Panc1 (cell line): ENCODE data around the gene SESTD1.

Source experiments
- REST ChIP-seq, 2 experiments: IDR thresholded peaks; 2 replicates each; pipeline ENCODE4 v1.6.1; 2011 to 2012; ENCODE audit warnings: low read depth in 2 of 2, control low read depth in 1 of 2, low read length in 1 of 2, mild to moderate bottlenecking in 1 of 2, moderate library complexity in 1 of 2; ENCODE audit not compliant: insufficient read depth in 1 of 2
- TF ChIP-seq, protein P1 (sequence below): fragments of 450-650 bp; IDR thresholded peaks from 2 replicates; pipeline ENCODE4 v1.5.1; 2017; ENCODE audit warnings: mild to moderate bottlenecking

GRCh38 chr2:179235463-179236108 lies 29.0 kb downstream of the SESTD1 start:
- TF ChIP-seq, protein P1, sequence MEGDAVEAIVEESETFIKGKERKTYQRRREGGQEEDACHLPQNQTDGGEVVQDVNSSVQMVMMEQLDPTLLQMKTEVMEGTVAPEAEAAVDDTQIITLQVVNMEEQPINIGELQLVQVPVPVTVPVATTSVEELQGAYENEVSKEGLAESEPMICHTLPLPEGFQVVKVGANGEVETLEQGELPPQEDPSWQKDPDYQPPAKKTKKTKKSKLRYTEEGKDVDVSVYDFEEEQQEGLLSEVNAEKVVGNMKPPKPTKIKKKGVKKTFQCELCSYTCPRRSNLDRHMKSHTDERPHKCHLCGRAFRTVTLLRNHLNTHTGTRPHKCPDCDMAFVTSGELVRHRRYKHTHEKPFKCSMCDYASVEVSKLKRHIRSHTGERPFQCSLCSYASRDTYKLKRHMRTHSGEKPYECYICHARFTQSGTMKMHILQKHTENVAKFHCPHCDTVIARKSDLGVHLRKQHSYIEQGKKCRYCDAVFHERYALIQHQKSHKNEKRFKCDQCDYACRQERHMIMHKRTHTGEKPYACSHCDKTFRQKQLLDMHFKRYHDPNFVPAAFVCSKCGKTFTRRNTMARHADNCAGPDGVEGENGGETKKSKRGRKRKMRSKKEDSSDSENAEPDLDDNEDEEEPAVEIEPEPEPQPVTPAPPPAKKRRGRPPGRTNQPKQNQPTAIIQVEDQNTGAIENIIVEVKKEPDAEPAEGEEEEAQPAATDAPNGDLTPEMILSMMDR, result no peak
- TF ChIP-seq REST (IDR thresholded peaks at IDR 0.05; ENCODE audit: insufficient read depth in 1 of 2, low read depth in 2 of 2, low read length in 1 of 2), result no peak
